Spinal cord (tissue), 10 donors: ENCODE measurements around the gene DCC. TPM values are rescaled to one million over a fixed set of nuclear protein-coding genes. Genes with fewer than 3 reads are reported as not detected.

ENCODE experiments used
- DNase-seq, 6 donors: peaks; one replicate each; pipeline versions ENCODE4 v3.0.0 to v3.0.0-alpha.2; 2013 to 2015; ENCODE audit warnings: low spot score in 6 of 6, low read depth in 4 of 6
- H3K27ac ChIP-seq: one replicate; pipeline ENCODE4 v1.5.1; 2013; ENCODE audit warnings: low read depth, low read length, control low read depth
- H3K27me3 ChIP-seq: one replicate; pipeline ENCODE4 v1.6.1; 2013; ENCODE audit warnings: low read length; ENCODE audit not compliant: control insufficient read depth, insufficient read depth
- H3K36me3 ChIP-seq: one replicate; pipeline ENCODE4 v1.6.1; 2013; ENCODE audit warnings: low read length; ENCODE audit not compliant: control insufficient read depth, insufficient read depth
- H3K4me1 ChIP-seq: one replicate; pipeline ENCODE4 v1.6.1; 2013; ENCODE audit warnings: low read length; ENCODE audit not compliant: control insufficient read depth, insufficient read depth
- H3K4me3 ChIP-seq: one replicate; pipeline ENCODE4 v1.5.1; 2013; ENCODE audit warnings: low read depth, low read length, control low read depth
- H3K9me3 ChIP-seq: one replicate; pipeline ENCODE4 v1.6.1; 2013; ENCODE audit warnings: low read length; ENCODE audit not compliant: control insufficient read depth, insufficient read depth
- WGBS: methylation state at CpG from one replicate; pipeline ENCODE4 v1.1.5; 2013; ENCODE audit warnings: missing lambda C conversion rate; ENCODE audit not compliant: insufficient coverage; 5-methylcytosine and 5-hydroxymethylcytosine counted together
- polyA plus RNA-seq, 2 donors: library from polyadenylated mRNA; unstranded; fragments of 120-200 nt; gene quantifications; one replicate each; pipeline ENCODE4 v1.2.1, GENCODE V29; 2013; ENCODE audit not compliant: insufficient read length in 2 of 2
- total RNA-seq, 2 donors: library from RNA; depleted of rRNA in 1 of 2; stranded (reverse); fragments of 120-200 nt in 1 of 2; fragments of >200 nt in 1 of 2; gene quantifications; one replicate each; pipeline versions ENCODE4 v1.2.3 to v1.2.4, GENCODE V29; 2013 to 2014
- donor health status: healthy.

The DCC gene
- total and polyA plus RNA-seq, 4 donors: 13.8 to 27.3 (median 17.2) TPM

DNA sequence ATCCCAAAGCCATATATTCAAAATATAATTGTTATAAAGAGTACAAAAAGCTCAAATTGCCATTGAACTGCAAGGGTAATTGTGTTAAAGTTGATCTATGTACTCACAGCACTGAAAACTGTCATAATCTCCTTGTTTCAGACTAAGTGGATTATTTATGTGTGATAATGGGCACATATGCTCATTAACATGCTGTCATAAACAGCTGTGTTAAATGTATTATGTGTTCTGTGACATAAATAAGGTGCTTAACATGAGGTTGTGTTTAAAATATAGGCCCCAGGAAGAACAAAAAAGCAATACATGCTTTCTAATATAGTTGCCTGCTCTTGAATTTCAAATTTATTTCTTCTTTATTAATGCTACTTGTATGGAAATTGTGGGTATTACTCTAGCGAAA is 409.5 kb downstream of the DCC start:
- H3K36me3 ChIP-seq: peaks cover 4% of the 10 kb centered on the region
- no peaks in the 10 kb centered on the region for H3K9me3 ChIP-seq
- DNase-seq: peak in 1 of 6 donors; percentile 41
- H3K4me1 ChIP-seq: no peaks in the 10 kb centered on the region
- no peak overlapping the region for H3K27ac ChIP-seq
- no peaks in the 10 kb centered on the region for H3K27me3 ChIP-seq
- WGBS: no CpG with 5 or more reads among the region's 1 CpG
- no peak overlapping the region for H3K4me3 ChIP-seq

DNA sequence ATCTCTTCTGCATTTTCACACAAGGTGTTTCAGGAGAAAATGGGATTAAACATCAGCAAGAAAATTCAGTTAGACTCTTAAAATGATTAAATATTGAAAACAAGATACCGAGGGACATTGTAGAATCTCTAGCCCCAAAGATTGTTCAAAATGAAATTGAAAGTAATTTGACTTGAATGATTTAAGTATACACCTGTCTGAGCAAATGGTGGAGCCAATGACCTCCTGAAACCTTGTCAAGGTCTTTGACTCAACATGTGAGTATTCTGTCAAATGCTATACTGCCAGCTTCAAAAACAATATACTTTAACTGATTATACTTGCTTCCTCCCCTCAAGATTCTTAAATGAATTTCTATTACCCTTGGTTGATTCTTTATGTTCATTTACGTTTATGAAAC is 411.0 kb downstream of the DCC start:
- WGBS: 100% methylated on average over 1 of the region's 2 CpGs
- Histone ChIP-seq H3K27me3 (no peaks in the 10 kb centered on the region), H3K4me1 (no peaks in the 10 kb centered on the region), H3K27ac (no peak overlapping the region), H3K36me3 (peaks cover 4% of the 10 kb centered on the region), H3K4me3 (no peak overlapping the region), H3K9me3 (no peaks in the 10 kb centered on the region)
- no peak for DNase-seq

DNA sequence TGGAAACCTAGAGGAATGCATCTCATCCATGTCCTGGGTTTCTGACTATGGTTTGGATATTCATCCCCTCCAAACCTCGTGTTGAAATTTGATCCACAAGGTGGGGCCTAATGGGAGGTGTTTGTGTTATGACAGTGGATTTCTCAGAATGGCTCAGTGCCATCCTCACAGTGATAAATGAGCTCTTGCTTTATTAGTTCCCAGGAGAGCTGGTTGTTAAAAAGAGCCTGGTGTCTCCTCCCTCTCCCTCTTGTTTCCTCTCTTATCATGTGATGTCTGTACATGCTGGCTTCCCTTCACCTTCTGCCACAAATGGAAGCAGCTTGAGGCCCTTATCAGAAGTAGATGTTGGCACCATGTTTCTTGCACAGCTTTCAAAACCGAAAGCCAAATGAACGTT is 424.3 kb downstream of the DCC start:
- no CpG with 5 or more reads among the region's 3 CpGs for WGBS
- DNase-seq: no peak
- H3K4me1 ChIP-seq: no peaks in the 10 kb centered on the region

DNA sequence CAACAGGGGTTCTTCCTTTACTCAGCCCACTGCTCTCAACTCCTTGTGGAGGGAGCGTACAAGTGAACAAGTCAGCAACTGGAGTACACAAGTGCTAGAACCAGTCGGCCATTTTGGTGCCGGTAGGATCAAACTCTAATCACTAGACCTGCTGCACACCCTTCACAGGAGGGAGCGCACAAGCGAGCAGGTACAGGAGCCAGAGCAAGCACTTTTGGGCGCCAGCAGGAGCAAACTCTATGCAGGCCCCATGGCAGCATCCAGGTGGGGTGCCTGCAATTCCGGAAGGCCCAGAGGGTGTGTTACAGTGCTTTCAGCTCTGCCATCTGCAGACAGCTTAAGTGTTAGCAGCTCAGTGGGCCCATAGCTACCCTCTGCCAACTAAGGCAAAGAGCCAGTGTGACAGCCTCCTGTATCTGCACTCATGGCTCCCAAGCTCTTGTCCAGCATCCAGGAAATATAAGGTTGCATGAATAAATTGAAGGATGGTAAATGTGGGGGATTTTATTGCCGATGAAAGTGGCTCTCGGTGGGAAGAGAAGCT is 426.1 kb downstream of the DCC start:
- Histone ChIP-seq H3K27me3 (no peaks in the 10 kb centered on the region), H3K27ac (no peak overlapping the region), H3K36me3 (no peaks in the 10 kb centered on the region), H3K9me3 (no peaks in the 10 kb centered on the region), H3K4me3 (no peak overlapping the region), H3K4me1 (no peaks in the 10 kb centered on the region)
- peak in 1 of 6 donors; percentile 5 for DNase-seq
- WGBS: 87% methylated on average over 9 of the region's 9 CpGs

More for the DNA sequence above, 424.3 kb downstream of the DCC start:
- H3K9me3 ChIP-seq: no peaks in the 10 kb centered on the region
- H3K27ac ChIP-seq: no peak overlapping the region
- no peaks in the 10 kb centered on the region for H3K27me3 ChIP-seq
- H3K4me3 ChIP-seq: no peak overlapping the region
- H3K36me3 ChIP-seq: no peaks in the 10 kb centered on the region

DNA sequence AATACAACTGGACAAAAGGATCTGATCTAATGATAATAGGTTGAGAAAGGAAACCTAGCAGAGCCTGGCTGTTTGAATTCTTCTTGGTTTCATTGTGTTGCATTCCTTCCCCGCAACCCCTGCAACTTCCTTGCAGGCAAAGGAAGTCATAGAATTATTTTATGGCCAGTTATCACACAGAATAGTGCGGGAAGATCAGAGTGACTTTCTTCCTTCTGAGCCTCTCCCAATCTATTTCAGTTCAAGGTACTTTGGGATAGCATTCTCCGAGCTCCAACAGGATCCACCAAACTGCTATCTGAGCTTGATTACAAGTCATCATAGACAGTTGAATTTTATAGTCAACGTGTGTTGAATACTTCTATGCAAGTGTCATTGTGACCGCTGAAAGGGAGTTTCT is 441.1 kb downstream of the DCC start:
- Histone ChIP-seq H3K36me3 (no peaks in the 10 kb centered on the region), H3K27ac (no peak overlapping the region), H3K9me3 (no peaks in the 10 kb centered on the region), H3K4me1 (no peaks in the 10 kb centered on the region), H3K4me3 (no peak overlapping the region), H3K27me3 (no peaks in the 10 kb centered on the region)
- DNase-seq: no peak
- WGBS: 100% methylated on average over 1 of the region's 5 CpGs

GRCh38 chr18:52791321-52791720 is 451.3 kb downstream of the DCC start:
- H3K36me3 ChIP-seq: no peaks in the 10 kb centered on the region
- no peak overlapping the region for H3K27ac ChIP-seq
- WGBS: 27% methylated on average over 1 of the region's 2 CpGs
- no peak for DNase-seq
- H3K9me3 ChIP-seq: peaks cover 22% of the 10 kb centered on the region
- H3K4me1 ChIP-seq: no peaks in the 10 kb centered on the region
- no peak overlapping the region for H3K4me3 ChIP-seq
- H3K27me3 ChIP-seq: no peaks in the 10 kb centered on the region

- 100% methylated on average over 1 of the region's 1 CpG for WGBS
- Histone ChIP-seq H3K9me3 (no peaks in the 10 kb centered on the region), H3K27ac (no peak overlapping the region), H3K27me3 (no peaks in the 10 kb centered on the region), H3K4me1 (no peaks in the 10 kb centered on the region), H3K36me3 (no peaks in the 10 kb centered on the region), H3K4me3 (no peak overlapping the region)
- no peak for DNase-seq
These were observed 472.8 kb downstream of the DCC start for GRCh38 chr18:52812834-52813233.

- no peak for DNase-seq
- Histone ChIP-seq H3K4me3 (no peak overlapping the region), H3K4me1 (no peaks in the 10 kb centered on the region), H3K27ac (no peak overlapping the region), H3K36me3 (no peaks in the 10 kb centered on the region), H3K27me3 (no peaks in the 10 kb centered on the region), H3K9me3 (no peaks in the 10 kb centered on the region)
- no CpG with 5 or more reads among the region's 1 CpG for WGBS
These were observed 473.8 kb downstream of the DCC start for GRCh38 chr18:52813635-52814416.

DNA sequence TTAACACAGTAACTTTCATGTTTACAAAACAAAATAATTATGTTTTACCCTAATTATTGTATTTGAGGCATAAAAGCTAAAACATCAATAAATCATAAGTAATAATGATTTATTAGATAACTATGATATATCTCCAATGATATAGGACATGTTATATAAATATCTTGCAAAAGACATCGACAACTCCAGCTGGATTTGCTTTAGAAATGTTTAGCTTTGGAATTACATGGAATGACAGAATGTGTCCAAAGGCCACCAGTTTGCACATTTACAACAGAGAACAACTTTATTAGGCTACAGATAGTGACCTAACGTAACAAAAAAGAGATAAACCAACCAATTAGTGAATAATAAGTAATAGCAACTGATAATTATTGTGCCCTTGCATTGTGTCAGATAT is 475.7 kb downstream of the DCC start:
- no CpG with 5 or more reads among the region's 2 CpGs for WGBS
- H3K27me3 ChIP-seq: no peaks in the 10 kb centered on the region
- no peak for DNase-seq
- H3K27ac ChIP-seq: no peak overlapping the region
- H3K4me3 ChIP-seq: no peak overlapping the region
- H3K36me3 ChIP-seq: no peaks in the 10 kb centered on the region
- H3K4me1 ChIP-seq: no peaks in the 10 kb centered on the region
- no peaks in the 10 kb centered on the region for H3K9me3 ChIP-seq

- Histone ChIP-seq H3K4me3 (no peak overlapping the region), H3K27me3 (no peaks in the 10 kb centered on the region), H3K36me3 (no peaks in the 10 kb centered on the region), H3K27ac (no peak overlapping the region), H3K4me1 (no peaks in the 10 kb centered on the region), H3K9me3 (no peaks in the 10 kb centered on the region)
- DNase-seq: no peak
- 100% methylated on average over 1 of the region's 4 CpGs for WGBS
These were observed 476.1 kb downstream of the DCC start for GRCh38 chr18:52816121-52816520.
